GM12801 (cell line): ENCODE data around the gene MXRA5.

ENCODE experiments used
- TF ChIP-seq, protein P1 (sequence below): IDR thresholded peaks from one replicate; pipeline ENCODE4 v1.5.1; 2011; ENCODE audit warnings: control low read depth; ENCODE audit not compliant: insufficient read length; ENCODE audit errors: extremely low read depth

MXRA5 gene, protein sequence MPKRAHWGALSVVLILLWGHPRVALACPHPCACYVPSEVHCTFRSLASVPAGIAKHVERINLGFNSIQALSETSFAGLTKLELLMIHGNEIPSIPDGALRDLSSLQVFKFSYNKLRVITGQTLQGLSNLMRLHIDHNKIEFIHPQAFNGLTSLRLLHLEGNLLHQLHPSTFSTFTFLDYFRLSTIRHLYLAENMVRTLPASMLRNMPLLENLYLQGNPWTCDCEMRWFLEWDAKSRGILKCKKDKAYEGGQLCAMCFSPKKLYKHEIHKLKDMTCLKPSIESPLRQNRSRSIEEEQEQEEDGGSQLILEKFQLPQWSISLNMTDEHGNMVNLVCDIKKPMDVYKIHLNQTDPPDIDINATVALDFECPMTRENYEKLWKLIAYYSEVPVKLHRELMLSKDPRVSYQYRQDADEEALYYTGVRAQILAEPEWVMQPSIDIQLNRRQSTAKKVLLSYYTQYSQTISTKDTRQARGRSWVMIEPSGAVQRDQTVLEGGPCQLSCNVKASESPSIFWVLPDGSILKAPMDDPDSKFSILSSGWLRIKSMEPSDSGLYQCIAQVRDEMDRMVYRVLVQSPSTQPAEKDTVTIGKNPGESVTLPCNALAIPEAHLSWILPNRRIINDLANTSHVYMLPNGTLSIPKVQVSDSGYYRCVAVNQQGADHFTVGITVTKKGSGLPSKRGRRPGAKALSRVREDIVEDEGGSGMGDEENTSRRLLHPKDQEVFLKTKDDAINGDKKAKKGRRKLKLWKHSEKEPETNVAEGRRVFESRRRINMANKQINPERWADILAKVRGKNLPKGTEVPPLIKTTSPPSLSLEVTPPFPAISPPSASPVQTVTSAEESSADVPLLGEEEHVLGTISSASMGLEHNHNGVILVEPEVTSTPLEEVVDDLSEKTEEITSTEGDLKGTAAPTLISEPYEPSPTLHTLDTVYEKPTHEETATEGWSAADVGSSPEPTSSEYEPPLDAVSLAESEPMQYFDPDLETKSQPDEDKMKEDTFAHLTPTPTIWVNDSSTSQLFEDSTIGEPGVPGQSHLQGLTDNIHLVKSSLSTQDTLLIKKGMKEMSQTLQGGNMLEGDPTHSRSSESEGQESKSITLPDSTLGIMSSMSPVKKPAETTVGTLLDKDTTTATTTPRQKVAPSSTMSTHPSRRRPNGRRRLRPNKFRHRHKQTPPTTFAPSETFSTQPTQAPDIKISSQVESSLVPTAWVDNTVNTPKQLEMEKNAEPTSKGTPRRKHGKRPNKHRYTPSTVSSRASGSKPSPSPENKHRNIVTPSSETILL (N-terminal part only)

DNA sequence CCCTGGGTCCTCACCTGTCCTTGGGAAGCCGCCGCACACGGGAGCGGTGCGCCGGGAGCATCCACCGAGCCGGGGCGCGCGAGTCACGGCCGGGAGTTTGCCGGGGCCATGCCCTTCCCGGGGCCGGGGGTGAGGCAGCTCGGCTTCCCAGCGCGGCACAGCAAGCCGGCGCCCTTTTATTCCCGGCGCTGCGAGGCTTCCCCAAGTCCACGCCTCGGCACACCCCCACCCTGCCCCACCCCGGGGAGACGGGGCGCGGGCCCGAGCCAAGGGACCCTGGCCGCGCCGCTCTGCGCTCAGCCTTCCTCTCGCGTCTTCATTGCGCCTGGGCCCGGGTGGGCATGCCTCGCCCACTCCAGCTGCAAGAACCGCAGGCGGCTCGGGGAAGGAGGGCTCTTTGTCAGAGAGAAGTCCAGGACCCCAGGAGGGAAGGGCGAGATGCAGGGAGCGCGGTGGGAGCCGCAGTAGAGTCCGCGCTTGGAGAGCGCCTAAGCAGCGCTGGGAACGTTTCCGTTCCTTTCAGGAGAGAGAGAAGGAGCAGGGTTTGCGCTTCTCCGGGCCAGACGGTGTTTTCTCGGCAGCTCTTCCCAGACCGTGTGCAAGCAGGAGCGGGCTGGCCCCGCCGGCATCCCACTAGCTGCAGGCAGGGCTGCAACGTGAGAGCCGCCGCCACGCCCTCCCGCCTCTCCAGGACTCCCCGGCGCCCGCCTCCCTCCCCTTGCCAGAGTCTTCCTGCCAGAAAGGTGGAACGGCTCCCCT, at the start of gene MXRA5:
Gene MXRA5 (minus strand): TSS at position 152 of the 759 bp plus-strand sequence. CDS start 2,819 bp downstream, outside the sequence.
- TF ChIP-seq, protein P1, sequence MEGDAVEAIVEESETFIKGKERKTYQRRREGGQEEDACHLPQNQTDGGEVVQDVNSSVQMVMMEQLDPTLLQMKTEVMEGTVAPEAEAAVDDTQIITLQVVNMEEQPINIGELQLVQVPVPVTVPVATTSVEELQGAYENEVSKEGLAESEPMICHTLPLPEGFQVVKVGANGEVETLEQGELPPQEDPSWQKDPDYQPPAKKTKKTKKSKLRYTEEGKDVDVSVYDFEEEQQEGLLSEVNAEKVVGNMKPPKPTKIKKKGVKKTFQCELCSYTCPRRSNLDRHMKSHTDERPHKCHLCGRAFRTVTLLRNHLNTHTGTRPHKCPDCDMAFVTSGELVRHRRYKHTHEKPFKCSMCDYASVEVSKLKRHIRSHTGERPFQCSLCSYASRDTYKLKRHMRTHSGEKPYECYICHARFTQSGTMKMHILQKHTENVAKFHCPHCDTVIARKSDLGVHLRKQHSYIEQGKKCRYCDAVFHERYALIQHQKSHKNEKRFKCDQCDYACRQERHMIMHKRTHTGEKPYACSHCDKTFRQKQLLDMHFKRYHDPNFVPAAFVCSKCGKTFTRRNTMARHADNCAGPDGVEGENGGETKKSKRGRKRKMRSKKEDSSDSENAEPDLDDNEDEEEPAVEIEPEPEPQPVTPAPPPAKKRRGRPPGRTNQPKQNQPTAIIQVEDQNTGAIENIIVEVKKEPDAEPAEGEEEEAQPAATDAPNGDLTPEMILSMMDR = no peak

DNA sequence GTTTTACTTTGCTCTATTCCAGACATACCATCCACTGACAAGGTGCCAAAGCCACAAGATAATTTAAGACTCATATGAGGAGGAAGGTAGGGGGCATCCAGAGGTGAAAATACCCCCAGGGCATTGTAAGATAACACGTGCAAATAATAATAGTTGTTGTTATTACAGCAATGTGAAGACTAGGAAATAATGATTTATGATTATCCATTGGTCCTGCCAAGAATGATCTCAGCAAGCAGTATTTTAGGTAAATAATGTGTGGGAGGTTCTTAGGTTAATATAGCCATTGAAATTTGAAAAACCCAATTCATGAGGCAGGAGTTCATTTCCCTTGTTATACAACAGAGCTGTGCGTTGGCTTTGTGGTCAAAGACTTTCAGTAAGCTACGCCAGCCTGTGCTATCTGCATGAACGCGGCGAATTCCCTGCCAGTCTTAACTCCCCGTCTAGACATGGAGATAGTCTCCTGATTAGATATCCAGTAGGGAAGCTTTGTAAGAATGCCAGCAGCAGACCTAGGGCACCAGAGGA, 47.2 kb upstream of the MXRA5 start:
- TF ChIP-seq, protein P1 = no peak

DNA sequence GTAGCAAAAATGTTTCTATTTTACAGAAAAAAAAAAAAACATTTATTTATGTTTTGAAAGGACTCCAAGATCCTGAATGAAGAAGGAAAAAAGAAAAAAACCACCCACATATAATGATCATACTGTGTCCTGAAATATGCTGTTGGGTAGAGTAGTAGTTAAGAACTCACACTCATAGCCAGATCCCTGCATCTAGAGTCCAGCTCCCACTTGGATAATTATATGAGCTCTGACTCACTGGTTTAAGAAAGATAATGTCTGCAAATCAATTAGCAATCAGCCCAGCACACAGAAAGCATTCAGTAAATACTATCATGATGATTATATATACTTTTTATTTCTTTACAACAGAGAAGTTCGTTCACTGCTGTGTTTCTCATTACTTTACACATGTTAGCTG, 46.7 kb upstream of the MXRA5 start:
- TF ChIP-seq, protein P1 = no peak

DNA sequence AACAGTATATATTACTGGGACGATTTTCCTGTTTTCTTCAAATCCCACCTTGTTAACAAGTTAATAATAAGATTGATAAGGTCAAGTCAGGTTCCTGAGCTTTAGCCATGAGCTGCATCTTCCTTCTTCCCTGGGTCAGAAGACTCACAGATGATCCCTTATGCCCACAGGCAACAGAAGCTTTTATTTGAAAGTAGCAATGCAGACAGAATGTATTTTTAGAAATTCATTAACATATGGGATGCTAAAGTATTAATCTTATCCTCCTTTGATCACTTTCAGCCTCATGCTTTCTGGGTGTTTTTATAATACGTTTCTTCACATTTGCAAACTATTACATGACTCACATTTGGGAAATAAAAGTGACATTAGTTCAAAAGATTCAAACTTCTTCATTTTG, 42.0 kb upstream of the MXRA5 start:
- TF ChIP-seq, protein P1 = no peak

DNA sequence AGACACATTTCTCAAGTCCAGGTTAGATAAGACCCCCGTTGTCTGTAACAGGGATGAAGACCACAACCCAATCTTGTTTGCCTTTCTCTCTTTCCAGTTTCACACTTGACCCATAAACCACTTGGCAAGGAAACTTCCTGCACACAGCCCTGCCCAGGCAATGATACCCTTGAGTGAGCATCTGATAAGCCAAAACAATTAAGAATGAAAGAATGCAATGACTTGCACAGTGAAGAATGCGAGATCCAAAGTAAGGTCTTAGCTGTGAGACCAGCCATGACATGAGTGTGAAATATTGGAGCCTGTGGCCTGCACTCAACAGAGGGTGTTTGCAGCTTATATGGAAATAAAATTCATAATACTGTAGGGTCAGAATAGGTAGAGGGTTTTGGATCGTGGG, 37.9 kb upstream of the MXRA5 start:
- TF ChIP-seq, protein P1 = no peak

DNA sequence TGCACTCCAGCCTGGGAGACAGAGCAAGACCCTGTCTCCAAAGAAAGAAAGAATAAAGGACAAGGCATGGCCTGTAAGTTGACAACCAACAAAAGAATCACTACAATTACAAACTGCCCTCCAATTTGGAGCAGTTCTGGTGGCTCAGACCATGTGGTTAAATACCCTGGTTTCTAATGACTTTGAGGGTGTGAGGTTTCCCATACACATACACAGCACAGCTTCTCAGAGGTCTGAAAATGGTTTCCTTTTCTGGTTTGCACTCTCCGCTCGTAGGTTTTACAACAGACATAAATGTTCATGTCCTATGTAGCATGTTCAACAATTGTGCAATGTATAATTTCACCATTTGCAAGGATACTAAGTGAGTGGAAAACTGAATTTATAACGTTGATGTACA, 34.2 kb upstream of the MXRA5 start:
- TF ChIP-seq, protein P1 = no peak
